GM13977 (cell line): ENCODE data around the gene RUFY2.
A peak's percentile ranks its signal among the peaks of the same experiment; 100 is the strongest.
"Not testable (repeated sequence)": the region's sequence is repeated elsewhere in the genome, so short reads cannot be mapped to it uniquely, and the experiment has no call there.

ENCODE experiments used
- DNase-seq: peaks from one replicate; pipeline ENCODE4 v3.0.0; 2012; ENCODE audit warnings: low spot score
- in situ Hi-C: fragments of 300-500 bp; cut with MboI; formaldehyde crosslinking; loops from one replicate; pipeline ENCODE4 v1.12.0; 2022; ENCODE audit warnings: low sequenced_read_pairs, low pct_unique_long_range_greater_than_20kb, mixed read lengths, inconsistent platforms; ENCODE audit not compliant: unreplicated experiment
- TF ChIP-seq, protein P1 (sequence below): IDR thresholded peaks from 2 replicates; pipeline ENCODE4 v1.5.1; 2012; ENCODE audit warnings: mild to moderate bottlenecking, control low read depth; ENCODE audit not compliant: insufficient read depth; ENCODE audit errors: extremely low read depth, missing control alignments

RUFY2 gene, protein sequence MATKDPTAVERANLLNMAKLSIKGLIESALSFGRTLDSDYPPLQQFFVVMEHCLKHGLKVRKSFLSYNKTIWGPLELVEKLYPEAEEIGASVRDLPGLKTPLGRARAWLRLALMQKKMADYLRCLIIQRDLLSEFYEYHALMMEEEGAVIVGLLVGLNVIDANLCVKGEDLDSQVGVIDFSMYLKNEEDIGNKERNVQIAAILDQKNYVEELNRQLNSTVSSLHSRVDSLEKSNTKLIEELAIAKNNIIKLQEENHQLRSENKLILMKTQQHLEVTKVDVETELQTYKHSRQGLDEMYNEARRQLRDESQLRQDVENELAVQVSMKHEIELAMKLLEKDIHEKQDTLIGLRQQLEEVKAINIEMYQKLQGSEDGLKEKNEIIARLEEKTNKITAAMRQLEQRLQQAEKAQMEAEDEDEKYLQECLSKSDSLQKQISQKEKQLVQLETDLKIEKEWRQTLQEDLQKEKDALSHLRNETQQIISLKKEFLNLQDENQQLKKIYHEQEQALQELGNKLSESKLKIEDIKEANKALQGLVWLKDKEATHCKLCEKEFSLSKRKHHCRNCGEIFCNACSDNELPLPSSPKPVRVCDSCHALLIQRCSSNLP

DNA sequence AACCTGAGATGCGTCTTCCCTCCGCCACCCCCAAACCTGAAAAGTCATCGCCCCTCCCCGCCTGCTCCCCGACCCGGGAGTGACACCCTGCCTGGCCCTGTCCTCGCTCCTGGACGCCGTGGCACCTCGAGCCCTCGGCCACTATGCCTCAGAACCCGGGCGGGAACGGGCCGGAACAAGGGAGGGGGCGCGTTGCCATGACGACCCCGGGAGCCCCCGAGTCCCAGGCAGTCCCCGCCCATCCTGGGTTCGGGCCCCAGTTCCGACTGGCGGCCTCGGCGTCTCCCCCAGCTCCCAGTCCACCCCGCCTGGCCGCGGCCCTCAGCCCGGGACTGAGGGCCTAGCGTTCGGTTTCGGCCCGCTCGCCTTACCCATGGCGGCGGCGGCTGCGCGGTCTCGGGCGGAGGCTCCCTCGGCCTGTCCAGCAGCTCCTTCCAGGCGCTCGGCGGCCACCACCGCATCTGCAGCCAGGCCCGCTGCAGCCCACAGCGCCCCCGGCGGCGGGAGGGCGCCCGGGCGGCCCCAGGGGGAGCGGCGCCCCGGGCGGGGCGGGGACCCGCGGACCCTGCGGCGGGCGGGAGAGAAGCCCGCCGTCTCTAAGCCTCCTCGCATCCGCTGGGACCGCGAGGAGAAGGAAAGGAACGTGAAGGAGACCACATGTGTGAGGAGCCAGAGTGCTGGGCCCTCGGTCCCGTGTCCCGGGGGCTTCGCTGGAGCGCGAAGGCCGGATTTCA, at the start of gene RUFY2:
RUFY2 (minus strand) TSS at position 463 of the 734 bp plus-strand sequence; CDS start at position 375, 88 bp downstream.
- peak; percentile 93 for DNase-seq
- TF ChIP-seq, protein P1, sequence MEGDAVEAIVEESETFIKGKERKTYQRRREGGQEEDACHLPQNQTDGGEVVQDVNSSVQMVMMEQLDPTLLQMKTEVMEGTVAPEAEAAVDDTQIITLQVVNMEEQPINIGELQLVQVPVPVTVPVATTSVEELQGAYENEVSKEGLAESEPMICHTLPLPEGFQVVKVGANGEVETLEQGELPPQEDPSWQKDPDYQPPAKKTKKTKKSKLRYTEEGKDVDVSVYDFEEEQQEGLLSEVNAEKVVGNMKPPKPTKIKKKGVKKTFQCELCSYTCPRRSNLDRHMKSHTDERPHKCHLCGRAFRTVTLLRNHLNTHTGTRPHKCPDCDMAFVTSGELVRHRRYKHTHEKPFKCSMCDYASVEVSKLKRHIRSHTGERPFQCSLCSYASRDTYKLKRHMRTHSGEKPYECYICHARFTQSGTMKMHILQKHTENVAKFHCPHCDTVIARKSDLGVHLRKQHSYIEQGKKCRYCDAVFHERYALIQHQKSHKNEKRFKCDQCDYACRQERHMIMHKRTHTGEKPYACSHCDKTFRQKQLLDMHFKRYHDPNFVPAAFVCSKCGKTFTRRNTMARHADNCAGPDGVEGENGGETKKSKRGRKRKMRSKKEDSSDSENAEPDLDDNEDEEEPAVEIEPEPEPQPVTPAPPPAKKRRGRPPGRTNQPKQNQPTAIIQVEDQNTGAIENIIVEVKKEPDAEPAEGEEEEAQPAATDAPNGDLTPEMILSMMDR, result peak; percentile 96
- in situ Hi-C loops, result no loop called here

DNA sequence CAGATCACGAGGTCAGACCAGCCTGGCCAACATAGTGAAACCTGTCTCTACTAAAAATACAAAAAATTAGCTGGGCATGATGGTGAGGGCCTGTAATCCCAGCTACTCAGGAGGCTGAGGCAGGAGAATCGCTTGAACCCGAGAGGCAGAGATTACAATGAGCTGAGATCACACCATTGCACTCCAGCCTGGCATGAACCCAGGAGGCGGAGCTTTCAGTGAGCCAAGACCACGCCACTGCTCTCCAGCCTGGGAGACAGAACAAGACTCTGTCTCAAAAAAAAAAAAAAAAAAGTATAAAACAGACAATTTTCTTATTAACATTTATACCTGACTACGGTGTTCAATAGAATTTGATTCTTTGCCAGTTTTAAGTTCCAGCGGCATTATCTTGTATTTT, 42.6 kb upstream of the RUFY2 start:
- in situ Hi-C loops, DNase-seq: not testable (repeated sequence)

DNA sequence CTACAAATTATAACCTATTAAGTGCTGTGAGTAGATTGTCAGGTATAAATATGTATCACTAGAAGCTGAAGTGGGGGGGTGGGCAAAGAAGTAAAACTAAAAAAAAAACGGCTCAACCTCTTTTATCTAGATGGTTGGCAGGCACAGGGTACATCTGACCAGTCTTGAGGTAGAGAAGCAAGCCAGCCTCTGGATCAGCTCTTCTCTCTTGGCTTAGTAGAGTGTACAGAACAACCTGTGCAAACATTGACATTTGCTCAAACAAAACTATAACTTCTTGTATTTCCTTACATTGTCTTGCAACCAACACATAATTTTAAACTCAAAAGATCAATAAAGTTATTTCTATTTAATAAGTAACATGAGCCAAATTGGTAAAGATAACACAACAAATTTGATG, 39.1 kb upstream of the RUFY2 start:
- TF ChIP-seq, protein P1, result no peak
- in situ Hi-C loops, result no loop called here
- no peak for DNase-seq

DNA sequence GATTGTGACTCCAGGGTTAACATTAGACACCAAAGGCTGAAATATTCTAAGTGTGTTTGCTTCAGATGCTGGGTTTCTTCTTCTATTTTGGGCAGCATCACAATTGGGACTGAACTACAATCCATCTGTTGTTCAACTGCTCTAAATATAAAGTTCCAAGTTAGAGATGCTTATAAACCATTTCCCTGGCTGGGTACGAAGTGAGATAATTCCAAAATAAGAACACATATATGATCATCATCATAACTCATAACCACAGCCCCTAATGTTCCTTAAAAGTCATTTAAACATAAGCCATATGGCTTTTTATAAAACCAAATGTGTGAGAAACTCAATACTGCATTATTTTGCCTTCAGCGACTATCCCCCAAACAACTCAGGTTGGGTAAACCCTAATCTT, 35.9 kb upstream of the RUFY2 start:
- TF ChIP-seq, protein P1, result no peak
- DNase-seq, result no peak
- in situ Hi-C loops, result no loop called here

DNA sequence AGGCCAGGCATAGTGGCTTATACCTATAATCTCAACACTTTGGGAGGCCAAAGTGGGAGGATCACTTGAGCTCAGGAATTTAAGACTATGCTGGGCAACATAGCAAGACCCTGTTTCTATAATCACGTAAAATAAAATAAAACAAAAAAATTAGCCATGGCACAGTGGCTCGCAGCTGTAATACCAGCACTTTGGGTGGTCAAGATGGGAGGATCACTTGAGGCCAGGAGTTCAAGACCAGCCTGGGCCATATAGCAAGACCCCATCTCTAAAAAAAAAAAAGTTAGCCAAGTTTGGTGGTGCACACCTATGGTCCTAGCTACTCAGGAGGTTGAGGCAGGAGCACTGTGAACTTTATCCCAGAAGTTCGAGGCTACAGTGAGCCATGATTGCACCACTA, 33.8 kb upstream of the RUFY2 start:
- in situ Hi-C loops, result no loop called here
- TF ChIP-seq, protein P1, result no peak
- no peak for DNase-seq

DNA sequence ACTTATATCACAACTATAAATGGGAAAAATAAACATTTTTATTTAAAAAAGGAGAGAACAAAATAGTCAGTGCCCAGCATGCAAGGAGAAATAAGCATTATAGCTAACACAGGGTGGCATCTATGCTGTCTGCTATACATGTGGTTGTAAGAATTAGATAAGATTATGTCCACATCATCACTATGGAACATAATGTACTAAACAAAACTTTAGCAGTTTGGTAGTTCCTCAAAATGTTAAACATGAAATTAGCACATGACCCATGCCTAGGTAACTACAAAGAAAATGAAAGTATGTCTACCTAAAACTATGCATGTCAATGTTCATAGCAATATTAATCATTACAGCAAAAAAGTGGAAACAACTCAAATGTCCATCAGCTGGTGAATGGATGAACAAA, 28.7 kb upstream of the RUFY2 start:
- in situ Hi-C loops, result no loop called here
- TF ChIP-seq, protein P1, result no peak
- no peak for DNase-seq
